GM12864 (cell line): ENCODE measurements around the gene LUZP2.

ENCODE experiments used
- DNase-seq: peaks from one replicate; pipeline ENCODE4 v3.0.0-alpha.2; 2011; ENCODE audit warnings: low read depth
- H3K4me3 ChIP-seq: 2 replicates; pipeline ENCODE4 v1.5.1; 2011; ENCODE audit warnings: mild to moderate bottlenecking, low read depth, low read length, control low read depth
- CTCF ChIP-seq: IDR thresholded peaks from 2 replicates; pipeline ENCODE4 v1.5.1; 2011; ENCODE audit warnings: low read depth, mild to moderate bottlenecking, moderate library complexity, low read length, control low read depth, inconsistent platforms; ENCODE audit errors: missing control alignments

LUZP2 gene

GRCh38 chr11:24842308-24842707, 345.5 kb downstream of the LUZP2 start:
- DNase-seq = no peak
- H3K4me3 ChIP-seq = no peak overlapping the region
- TF ChIP-seq CTCF = no peak

GRCh38 chr11:24844406-24844805, 347.6 kb downstream of the LUZP2 start:
- DNase-seq = no peak
- no peak for TF ChIP-seq CTCF
- no peak overlapping the region for H3K4me3 ChIP-seq

- TF ChIP-seq CTCF = no peak
- H3K4me3 ChIP-seq = no peak overlapping the region
- DNase-seq = no peak
Observed at GRCh38 chr11:24848857-24849256, 352.0 kb downstream of the LUZP2 start.

- TF ChIP-seq CTCF = no peak
- DNase-seq = no peak
- no peak overlapping the region for H3K4me3 ChIP-seq
Observed at GRCh38 chr11:24855951-24856350, 359.1 kb downstream of the LUZP2 start.

GRCh38 chr11:24859801-24860300, 363.0 kb downstream of the LUZP2 start:
- H3K4me3 ChIP-seq = no peak overlapping the region
- TF ChIP-seq CTCF = no peak
- no peak for DNase-seq

GRCh38 chr11:24861440-24861839, 364.6 kb downstream of the LUZP2 start:
- TF ChIP-seq CTCF = no peak
- no peak overlapping the region for H3K4me3 ChIP-seq
- no peak for DNase-seq

GRCh38 chr11:24866743-24867142, 369.9 kb downstream of the LUZP2 start:
- no peak for DNase-seq
- TF ChIP-seq CTCF = no peak
- no peak overlapping the region for H3K4me3 ChIP-seq
